ENCODE measurements around the gene RBM33.

Gene RBM33

DNA sequence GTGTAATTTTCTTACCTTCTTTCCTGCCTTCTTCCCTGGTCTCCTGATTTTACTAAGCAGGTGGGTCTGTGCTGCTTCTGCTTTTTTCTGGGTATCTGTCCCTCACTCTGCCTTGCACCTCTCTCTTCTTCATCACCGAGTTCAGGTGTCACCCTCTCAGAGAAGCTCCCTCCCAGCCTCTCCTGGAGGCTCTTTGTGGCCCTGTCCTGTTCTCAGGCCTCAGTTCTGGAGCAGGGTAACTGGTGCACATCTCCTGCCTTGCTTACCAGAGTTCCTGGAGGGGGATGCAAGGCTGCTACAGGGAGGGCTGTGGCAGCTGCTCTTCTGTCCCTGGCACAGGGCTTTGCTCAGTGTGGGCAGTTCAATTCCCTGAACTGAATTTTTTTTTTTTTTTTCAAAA, 66.1 kb downstream of the RBM33 start:
- Histone ChIP-seq H3K27me3 (ENCODE audit: control insufficient read depth in 1 of 2, insufficient read depth in 1 of 2, low read length in 2 of 2) (no peaks in the 10 kb centered on the region), H2BK5ac (ENCODE audit: low read depth, low read length, poor library complexity, severe bottlenecking) (no peak overlapping the region), H2BK15ac (ENCODE audit: low read depth, poor library complexity, severe bottlenecking) (no peak overlapping the region), H3K27ac (ENCODE audit: low read length, poor library complexity, severe bottlenecking) (no peak overlapping the region), H3K9me3 (ENCODE audit: control insufficient read depth, low read length) (no peaks in the 10 kb centered on the region), H2BK120ac (ENCODE audit: low read depth, low read length) (no peak overlapping the region), H3K79me1 (replicated peaks; ENCODE audit: low read length, poor library complexity, severe bottlenecking) (peaks cover 51% of the 10 kb centered on the region), H2BK12ac (ENCODE audit: low read length in 2 of 2) (no peak overlapping the region), H4K8ac (ENCODE audit: low read length) (no peak overlapping the region), H4K91ac (ENCODE audit: low read length) (no peak overlapping the region), H3K4me1 (ENCODE audit: control insufficient read depth, insufficient read depth, low read depth, low read length) (peaks cover 3% of the 10 kb centered on the region), H3K23ac (ENCODE audit: low read length in 2 of 2) (no peak overlapping the region), H3K4me2 (ENCODE audit: low read length, poor library complexity, severe bottlenecking) (no peak overlapping the region), H3K36me3 (ENCODE audit: control insufficient read depth in 1 of 2, insufficient read depth in 2 of 2, low read depth in 1 of 2, low read length in 2 of 2) (peaks cover 48 to 93% of the 10 kb centered on the region in 2 experiments), H2AFZ (ENCODE audit: low read depth, low read length) (no peak overlapping the region), H3K9ac (ENCODE audit: low read length) (no peak overlapping the region), H2AK5ac (ENCODE audit: low read length, severe bottlenecking) (no peak overlapping the region), H3K4ac (ENCODE audit: low read depth in 1 of 2, low read length in 2 of 2) (no peak overlapping the region), H3K18ac (ENCODE audit: low read depth in 1 of 2, low read length in 2 of 2) (no peak overlapping the region), H3K4me3 (ENCODE audit: insufficient read depth in 1 of 2, low read depth in 1 of 2, low read length in 2 of 2) (no peak overlapping the region), H3K14ac (ENCODE audit: low read length in 2 of 2) (no peak overlapping the region)
- DNase-seq = no peak
- WGBS = 100% methylated on average over 1 of the region's 1 CpG

DNA sequence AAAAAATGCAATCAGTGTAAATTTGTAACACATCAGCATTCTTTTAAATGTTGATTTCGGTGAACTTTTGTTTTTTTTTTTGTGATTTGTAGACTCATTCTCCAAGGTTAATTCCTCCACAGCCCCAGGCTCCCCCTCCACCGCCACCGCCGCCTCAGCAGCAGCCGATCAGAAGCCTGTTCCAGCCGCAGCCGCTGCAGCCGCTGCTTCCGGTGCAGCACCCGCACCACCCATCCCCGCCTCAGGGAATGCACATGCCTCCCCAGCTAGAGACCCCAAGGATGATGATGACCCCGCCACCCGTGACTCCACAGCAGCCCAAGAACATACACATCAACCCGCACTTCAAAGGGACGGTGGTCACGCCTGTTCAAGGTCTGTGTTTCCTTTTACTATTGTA, 66.6 kb downstream of the RBM33 start:
- H2AFZ ChIP-seq (ENCODE audit: low read depth, low read length) = no peak overlapping the region
- H3K18ac ChIP-seq (ENCODE audit: low read depth in 1 of 2, low read length in 2 of 2) = no peak overlapping the region
- H4K91ac ChIP-seq (ENCODE audit: low read length) = no peak overlapping the region
- no peak overlapping the region for H2BK12ac ChIP-seq (ENCODE audit: low read length in 2 of 2)
- H3K4me1 ChIP-seq (ENCODE audit: control insufficient read depth, insufficient read depth, low read depth, low read length) = peaks cover 5% of the 10 kb centered on the region
- no peaks in the 10 kb centered on the region for H3K27me3 ChIP-seq (ENCODE audit: control insufficient read depth in 1 of 2, insufficient read depth in 1 of 2, low read length in 2 of 2)
- H3K79me1 ChIP-seq (replicated peaks; ENCODE audit: low read length, poor library complexity, severe bottlenecking) = peaks cover 53% of the 10 kb centered on the region
- H3K14ac ChIP-seq (ENCODE audit: low read length in 2 of 2) = no peak overlapping the region
- H3K4me2 ChIP-seq (ENCODE audit: low read length, poor library complexity, severe bottlenecking) = no peak overlapping the region
- H3K4ac ChIP-seq (ENCODE audit: low read depth in 1 of 2, low read length in 2 of 2) = no peak overlapping the region
- H3K27ac ChIP-seq (ENCODE audit: low read length, poor library complexity, severe bottlenecking) = no peak overlapping the region
- no peak overlapping the region for H2BK5ac ChIP-seq (ENCODE audit: low read depth, low read length, poor library complexity, severe bottlenecking)
- WGBS = 97% methylated on average over 15 of the region's 16 CpGs
- H2AK5ac ChIP-seq (ENCODE audit: low read length, severe bottlenecking) = no peak overlapping the region
- no peak overlapping the region for H4K8ac ChIP-seq (ENCODE audit: low read length)
- H2BK15ac ChIP-seq (ENCODE audit: low read depth, poor library complexity, severe bottlenecking) = no peak overlapping the region
- peaks cover 47 to 92% of the 10 kb centered on the region in 2 experiments for H3K36me3 ChIP-seq (ENCODE audit: control insufficient read depth in 1 of 2, insufficient read depth in 2 of 2, low read depth in 1 of 2, low read length in 2 of 2)
- no peak overlapping the region for H3K9ac ChIP-seq (ENCODE audit: low read length)
- no peak overlapping the region for H3K23ac ChIP-seq (ENCODE audit: low read length in 2 of 2)
- no peak for DNase-seq
- H2BK120ac ChIP-seq (ENCODE audit: low read depth, low read length) = no peak overlapping the region
- no peaks in the 10 kb centered on the region for H3K9me3 ChIP-seq (ENCODE audit: control insufficient read depth, low read length)
- H3K4me3 ChIP-seq (ENCODE audit: insufficient read depth in 1 of 2, low read depth in 1 of 2, low read length in 2 of 2) = no peak overlapping the region

DNA sequence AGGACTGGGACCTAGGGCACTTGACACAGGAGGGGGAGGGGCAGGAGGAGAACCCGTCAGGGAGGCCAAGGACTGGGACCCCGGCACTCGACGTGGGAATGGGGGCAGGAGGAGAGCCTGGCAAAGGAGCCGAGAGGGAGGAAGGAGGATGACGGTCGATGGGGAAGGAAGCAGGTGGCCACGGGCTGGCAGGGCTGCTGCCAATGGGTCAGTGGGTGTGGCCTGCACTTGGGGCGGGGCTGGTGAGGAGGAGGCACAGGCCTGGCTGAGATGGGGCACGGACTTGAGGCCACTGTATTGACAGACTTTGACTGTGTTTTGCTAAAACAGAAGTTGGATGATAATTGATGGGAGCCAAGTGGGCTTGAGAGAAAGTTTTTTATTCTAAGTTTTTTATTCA, 68.9 kb downstream of the RBM33 start:
- Histone ChIP-seq H3K4ac (ENCODE audit: low read depth in 1 of 2, low read length in 2 of 2) (no peak overlapping the region), H2BK5ac (ENCODE audit: low read depth, low read length, poor library complexity, severe bottlenecking) (no peak overlapping the region), H3K4me3 (ENCODE audit: insufficient read depth in 1 of 2, low read depth in 1 of 2, low read length in 2 of 2) (no peak overlapping the region), H2AK5ac (ENCODE audit: low read length, severe bottlenecking) (no peak overlapping the region), H2BK15ac (ENCODE audit: low read depth, poor library complexity, severe bottlenecking) (no peak overlapping the region), H2BK120ac (ENCODE audit: low read depth, low read length) (no peak overlapping the region), H3K23ac (ENCODE audit: low read length in 2 of 2) (no peak overlapping the region), H2BK12ac (ENCODE audit: low read length in 2 of 2) (no peak overlapping the region), H3K9ac (ENCODE audit: low read length) (no peak overlapping the region), H4K8ac (ENCODE audit: low read length) (no peak overlapping the region), H3K27ac (ENCODE audit: low read length, poor library complexity, severe bottlenecking) (no peak overlapping the region), H2AFZ (ENCODE audit: low read depth, low read length) (no peak overlapping the region), H3K79me1 (replicated peaks; ENCODE audit: low read length, poor library complexity, severe bottlenecking) (peaks cover 51% of the 10 kb centered on the region), H3K4me2 (ENCODE audit: low read length, poor library complexity, severe bottlenecking) (no peak overlapping the region), H3K14ac (ENCODE audit: low read length in 2 of 2) (no peak overlapping the region), H3K18ac (ENCODE audit: low read depth in 1 of 2, low read length in 2 of 2) (no peak overlapping the region), H3K4me1 (ENCODE audit: control insufficient read depth, insufficient read depth, low read depth, low read length) (peaks cover 5% of the 10 kb centered on the region), H4K91ac (ENCODE audit: low read length) (no peak overlapping the region), H3K27me3 (ENCODE audit: control insufficient read depth in 1 of 2, insufficient read depth in 1 of 2, low read length in 2 of 2) (no peaks in the 10 kb centered on the region), H3K36me3 (ENCODE audit: control insufficient read depth in 1 of 2, insufficient read depth in 2 of 2, low read depth in 1 of 2, low read length in 2 of 2) (peaks cover 45 to 86% of the 10 kb centered on the region in 2 experiments), H3K9me3 (ENCODE audit: control insufficient read depth, low read length) (no peaks in the 10 kb centered on the region)
- no peak for DNase-seq
- WGBS = 96% methylated on average over 10 of the region's 10 CpGs

DNA sequence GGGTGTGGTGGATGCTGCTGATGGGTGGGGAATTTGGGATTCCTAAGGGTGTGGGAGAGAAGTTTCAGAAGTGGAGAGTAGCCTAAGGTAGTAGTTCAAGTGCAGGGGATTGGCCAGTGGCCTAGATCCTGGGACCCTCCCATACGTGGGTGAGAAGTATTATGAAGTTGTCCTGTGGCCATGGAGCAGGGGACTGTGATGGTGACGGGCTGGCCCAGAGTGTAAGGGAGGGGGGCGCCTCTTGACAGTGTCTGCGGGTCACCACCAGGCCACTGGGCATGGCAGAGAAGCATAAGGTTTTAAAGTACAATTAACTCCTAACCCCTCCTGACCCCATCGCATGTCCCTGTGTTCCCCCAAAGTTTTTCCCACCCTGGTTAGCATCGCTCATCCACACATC, 70.2 kb downstream of the RBM33 start:
- no peak overlapping the region for H3K23ac ChIP-seq (ENCODE audit: low read length in 2 of 2)
- no peaks in the 10 kb centered on the region for H3K9me3 ChIP-seq (ENCODE audit: control insufficient read depth, low read length)
- no peak overlapping the region for H4K8ac ChIP-seq (ENCODE audit: low read length)
- no peak overlapping the region for H2BK5ac ChIP-seq (ENCODE audit: low read depth, low read length, poor library complexity, severe bottlenecking)
- H3K27ac ChIP-seq (ENCODE audit: low read length, poor library complexity, severe bottlenecking) = no peak overlapping the region
- no peak overlapping the region for H3K18ac ChIP-seq (ENCODE audit: low read depth in 1 of 2, low read length in 2 of 2)
- H2BK15ac ChIP-seq (ENCODE audit: low read depth, poor library complexity, severe bottlenecking) = no peak overlapping the region
- no peak for DNase-seq
- peaks cover 50% of the 10 kb centered on the region for H3K79me1 ChIP-seq (replicated peaks; ENCODE audit: low read length, poor library complexity, severe bottlenecking)
- H3K4ac ChIP-seq (ENCODE audit: low read depth in 1 of 2, low read length in 2 of 2) = no peak overlapping the region
- no peak overlapping the region for H3K14ac ChIP-seq (ENCODE audit: low read length in 2 of 2)
- no peak overlapping the region for H2BK12ac ChIP-seq (ENCODE audit: low read length in 2 of 2)
- H2AK5ac ChIP-seq (ENCODE audit: low read length, severe bottlenecking) = no peak overlapping the region
- H3K27me3 ChIP-seq (ENCODE audit: control insufficient read depth in 1 of 2, insufficient read depth in 1 of 2, low read length in 2 of 2) = no peaks in the 10 kb centered on the region
- peaks cover 5% of the 10 kb centered on the region for H3K4me1 ChIP-seq (ENCODE audit: control insufficient read depth, insufficient read depth, low read depth, low read length)
- no peak overlapping the region for H2AFZ ChIP-seq (ENCODE audit: low read depth, low read length)
- no peak overlapping the region for H4K91ac ChIP-seq (ENCODE audit: low read length)
- 87% methylated on average over 5 of the region's 6 CpGs for WGBS
- no peak overlapping the region for H3K4me3 ChIP-seq (ENCODE audit: insufficient read depth in 1 of 2, low read depth in 1 of 2, low read length in 2 of 2)
- H3K4me2 ChIP-seq (ENCODE audit: low read length, poor library complexity, severe bottlenecking) = no peak overlapping the region
- H2BK120ac ChIP-seq (ENCODE audit: low read depth, low read length) = no peak overlapping the region
- H3K9ac ChIP-seq (ENCODE audit: low read length) = no peak overlapping the region
- peaks cover 42 to 81% of the 10 kb centered on the region in 2 experiments for H3K36me3 ChIP-seq (ENCODE audit: control insufficient read depth in 1 of 2, insufficient read depth in 2 of 2, low read depth in 1 of 2, low read length in 2 of 2)
